ENCODE data around the gene CYP4F12. TPM values are rescaled to one million over a fixed set of nuclear protein-coding genes. Genes with fewer than 3 reads are reported as not detected.
A peak's percentile ranks its signal among the peaks of the same experiment; 100 is the strongest.

CYP4F12 gene
- total and polyA plus RNA-seq, 4 donors = 14.6 to 64.0 (median 25.0) TPM

GRCh38 chr19:15639596-15639995 is 33.3 kb upstream of the CYP4F12 start:
- H3K9ac ChIP-seq (ENCODE audit: low read depth in 1 of 2, low read length in 2 of 2) = no peak overlapping the region
- H3K9me3 ChIP-seq (ENCODE audit: control insufficient read depth in 4 of 4, low read length in 3 of 4) = no peaks in the 10 kb centered on the region
- H3K27ac ChIP-seq (ENCODE audit: low read depth in 1 of 2, low read length in 2 of 2) = peak overlapping the region; percentile 96 to 99
- H3K36me3 ChIP-seq (ENCODE audit: control insufficient read depth in 4 of 4, insufficient read depth in 3 of 4, low read depth in 1 of 4, low read length in 3 of 4) = no peaks in the 10 kb centered on the region
- H3K27me3 ChIP-seq (ENCODE audit: control insufficient read depth in 4 of 4, insufficient read depth in 4 of 4, low read length in 3 of 4) = no peaks in the 10 kb centered on the region
- H3K4me1 ChIP-seq (ENCODE audit: control insufficient read depth in 4 of 4, insufficient read depth in 4 of 4, low read length in 3 of 4) = peaks cover 5 to 62% (median 42%) of the 10 kb centered on the region in 4 donors
- TF ChIP-seq GABPA (IDR thresholded peaks at IDR 0.05 in 1 of 2, conservative IDR thresholded peaks at IDR 0.05 in 1 of 2) (no peak), ZBTB33 (IDR thresholded peaks at IDR 0.05) (no peak), FOXA2 (IDR thresholded peaks at IDR 0.05) (no peak), MAX (IDR thresholded peaks at IDR 0.05) (no peak), JUND (IDR thresholded peaks at IDR 0.05) (no peak), HNF4A (conservative IDR thresholded peaks at IDR 0.05) (no peak), TAF1 (conservative IDR thresholded peaks at IDR 0.05) (no peak), EGR1 (IDR thresholded peaks at IDR 0.05; ENCODE audit: low read depth in 2 of 2) (no peak), RXRA (IDR thresholded peaks at IDR 0.05) (no peak), YY1 (IDR thresholded peaks at IDR 0.05) (no peak)
- no peak for DNase-seq (ENCODE audit: low spot score)
- no peak overlapping the region for H3K4me3 ChIP-seq (ENCODE audit: low read depth in 1 of 3, low read length in 3 of 3)

- H3K36me3 ChIP-seq (ENCODE audit: control insufficient read depth in 4 of 4, insufficient read depth in 3 of 4, low read depth in 1 of 4, low read length in 3 of 4) = peaks cover 0 to 2% (median 0%) of the 10 kb centered on the region in 4 donors
- peak within 1 kb of the TSS; percentile 54 to 82 for H3K9ac ChIP-seq (ENCODE audit: low read depth in 1 of 2, low read length in 2 of 2)
- H3K4me3 ChIP-seq (ENCODE audit: low read depth in 1 of 3, low read length in 3 of 3) = peak within 1 kb of the TSS; percentile 60 to 94 (median 88)
- H3K4me1 ChIP-seq (ENCODE audit: control insufficient read depth in 4 of 4, insufficient read depth in 4 of 4, low read length in 3 of 4) = peaks cover 6 to 63% (median 45%) of the 10 kb centered on the region in 4 donors
- DNase-seq (ENCODE audit: low spot score) = peak; percentile 93
- TF ChIP-seq RAD21 (IDR thresholded peaks at IDR 0.05) = peak in 1 of 2 donors; percentile 32
- no peak for TF ChIP-seq REST (IDR thresholded peaks at IDR 0.05)
- TF ChIP-seq HNF4A (conservative IDR thresholded peaks at IDR 0.05) = peak in 1 of 2 donors; percentile 63
- peak; percentile 3 to 44 for TF ChIP-seq JUND (IDR thresholded peaks at IDR 0.05)
- TF ChIP-seq CTCF (IDR thresholded peaks at IDR 0.05; ENCODE audit: low read depth, low read length, missing input control) = no peak
- TF ChIP-seq HNF4G (IDR thresholded peaks at IDR 0.05) = no peak
- TF ChIP-seq SP1 (IDR thresholded peaks at IDR 0.05) = no peak
- no peak for TF ChIP-seq GABPA (IDR thresholded peaks at IDR 0.05 in 1 of 2, conservative IDR thresholded peaks at IDR 0.05 in 1 of 2)
- no peak for TF ChIP-seq FOXA2 (IDR thresholded peaks at IDR 0.05)
- TF ChIP-seq RXRA (IDR thresholded peaks at IDR 0.05) = peak; percentile 85 to 87
- TF ChIP-seq ATF3 (IDR thresholded peaks at IDR 0.05) = no peak
- no peak for TF ChIP-seq FOXA1 (IDR thresholded peaks at IDR 0.05)
- TF ChIP-seq ZBTB33 (IDR thresholded peaks at IDR 0.05) = no peak
- TF ChIP-seq YY1 (IDR thresholded peaks at IDR 0.05) = no peak
- no peak for TF ChIP-seq TAF1 (conservative IDR thresholded peaks at IDR 0.05)
- peak; percentile 41 for TF ChIP-seq MAX (IDR thresholded peaks at IDR 0.05)
- peak; percentile 7 for TF ChIP-seq NR2F2 (IDR thresholded peaks at IDR 0.05)
- no peak for TF ChIP-seq EGR1 (IDR thresholded peaks at IDR 0.05; ENCODE audit: low read depth in 2 of 2)
- 20% methylated on average over 6 of the region's 6 CpGs for WGBS
- peak within 1 kb of the TSS; percentile 96 to 99 for H3K27ac ChIP-seq (ENCODE audit: low read depth in 1 of 2, low read length in 2 of 2)
- H3K9me3 ChIP-seq (ENCODE audit: control insufficient read depth in 4 of 4, low read length in 3 of 4) = no peaks in the 10 kb centered on the region
- no peaks in the 10 kb centered on the region for H3K27me3 ChIP-seq (ENCODE audit: control insufficient read depth in 4 of 4, insufficient read depth in 4 of 4, low read length in 3 of 4)
Observed at GRCh38 chr19:15640294-15640903, 32.5 kb upstream of the CYP4F12 start, which contains the start of gene CYP4F3. Gene CYP4F3 (plus strand): TSS chr19:15640897. CDS start chr19:15641416, 519 bp downstream.
